GM12891 (cell line): ENCODE measurements around the gene DELE1.
"Not testable (repeated sequence)": the region's sequence is repeated elsewhere in the genome, so short reads cannot be mapped to it uniquely, and the experiment has no call there.

Experiments used
- DNase-seq: peaks from one replicate; pipeline ENCODE4 v3.0.0; 2011; ENCODE audit warnings: low spot score; ENCODE audit not compliant: insufficient read length
- FAIRE-seq: peaks from 2 replicates; lab custom pipeline; 2011; peaks lifted over from hg19 to GRCh38; lab: Jason Lieb, UNC
- PAX5 ChIP-seq: IDR thresholded peaks from 2 replicates; pipeline ENCODE4 v1.6.1; 2011; ENCODE audit warnings: low read length, moderate library complexity, mild to moderate bottlenecking; ENCODE audit not compliant: insufficient read depth, severe bottlenecking
- POLR2A ChIP-seq: IDR thresholded peaks from 2 replicates; pipeline ENCODE4 v1.6.1; 2011; ENCODE audit warnings: low read depth, low read length, control low read depth
- POLR2AphosphoS5 ChIP-seq: IDR thresholded peaks from 2 replicates; pipeline ENCODE4 v1.6.1; 2011; ENCODE audit warnings: low read depth, low read length, control low read depth
- POU2F2 ChIP-seq: IDR thresholded peaks from 2 replicates; pipeline ENCODE4 v1.6.1; 2011; ENCODE audit warnings: low read depth, mild to moderate bottlenecking, control low read depth, low read length, moderate library complexity
- SPI1 ChIP-seq: IDR thresholded peaks from 2 replicates; pipeline ENCODE4 v1.6.1; 2011; ENCODE audit warnings: low read depth, low read length, control low read depth
- TAF1 ChIP-seq: IDR thresholded peaks from 2 replicates; pipeline ENCODE4 v1.6.1; 2011; ENCODE audit warnings: low read depth, low read length, control low read depth

Gene DELE1

GRCh38 chr5:141919218-141920119 is 4.2 kb upstream of the DELE1 start:
- FAIRE-seq (no peak), DNase-seq (no peak)
- TF ChIP-seq TAF1 (no peak), POU2F2 (no peak), SPI1 (no peak), POLR2AphosphoS5 (no peak), POLR2A (no peak), PAX5 (no peak)

GRCh38 chr5:141920771-141921170 is 2.9 kb upstream of the DELE1 start:
- no peak for TF ChIP-seq POLR2AphosphoS5
- no peak for TF ChIP-seq POLR2A
- no peak for TF ChIP-seq SPI1
- no peak for TF ChIP-seq POU2F2
- no peak for TF ChIP-seq TAF1
- TF ChIP-seq PAX5: no peak
- no peak for DNase-seq
- no peak for FAIRE-seq

DNA sequence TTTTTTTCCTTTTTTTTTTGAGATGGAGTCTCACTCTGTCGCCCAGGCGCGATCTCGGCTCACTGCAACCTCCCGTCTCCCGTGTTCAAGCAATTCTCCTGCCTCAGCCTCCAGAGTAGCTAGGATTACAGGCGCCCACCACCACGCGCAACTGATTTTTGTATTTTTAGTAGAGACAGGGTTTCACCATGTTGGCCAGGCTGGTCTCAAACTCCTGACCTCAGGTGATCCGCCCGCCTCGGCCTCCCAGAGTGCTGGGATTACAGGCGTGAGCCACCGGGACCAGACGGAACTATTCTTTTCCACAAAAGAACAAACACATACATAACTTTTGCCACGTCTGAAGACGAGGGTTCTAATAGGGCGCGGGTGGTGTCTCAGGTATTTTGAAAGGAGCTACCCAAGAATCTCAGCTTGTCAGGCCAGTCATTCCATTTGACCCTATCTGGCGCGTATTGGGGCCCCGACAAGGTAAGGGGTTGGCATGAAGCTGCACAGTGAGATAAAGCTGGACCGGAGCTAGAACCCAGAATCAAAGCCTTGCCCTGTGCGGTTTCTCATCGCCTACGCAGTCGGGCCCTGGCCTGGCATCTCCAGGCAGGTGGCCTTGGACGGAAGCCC is 734 bp upstream of the DELE1 start:
- FAIRE-seq, DNase-seq: not testable (repeated sequence)

- no peak for DNase-seq
- TF ChIP-seq POLR2AphosphoS5 (no peak), POU2F2 (no peak), TAF1 (no peak), SPI1 (no peak), POLR2A (no peak), PAX5 (no peak)
- no peak for FAIRE-seq
Measured at GRCh38 chr5:141926434-141926833, 2.8 kb downstream of the DELE1 start.

GRCh38 chr5:141928051-141928450 is 4.4 kb downstream of the DELE1 start:
- FAIRE-seq: no peak
- DNase-seq: no peak
- no peak for TF ChIP-seq POLR2A
- TF ChIP-seq PAX5: no peak
- no peak for TF ChIP-seq POU2F2
- TF ChIP-seq SPI1: no peak
- no peak for TF ChIP-seq POLR2AphosphoS5
- no peak for TF ChIP-seq TAF1

DNA sequence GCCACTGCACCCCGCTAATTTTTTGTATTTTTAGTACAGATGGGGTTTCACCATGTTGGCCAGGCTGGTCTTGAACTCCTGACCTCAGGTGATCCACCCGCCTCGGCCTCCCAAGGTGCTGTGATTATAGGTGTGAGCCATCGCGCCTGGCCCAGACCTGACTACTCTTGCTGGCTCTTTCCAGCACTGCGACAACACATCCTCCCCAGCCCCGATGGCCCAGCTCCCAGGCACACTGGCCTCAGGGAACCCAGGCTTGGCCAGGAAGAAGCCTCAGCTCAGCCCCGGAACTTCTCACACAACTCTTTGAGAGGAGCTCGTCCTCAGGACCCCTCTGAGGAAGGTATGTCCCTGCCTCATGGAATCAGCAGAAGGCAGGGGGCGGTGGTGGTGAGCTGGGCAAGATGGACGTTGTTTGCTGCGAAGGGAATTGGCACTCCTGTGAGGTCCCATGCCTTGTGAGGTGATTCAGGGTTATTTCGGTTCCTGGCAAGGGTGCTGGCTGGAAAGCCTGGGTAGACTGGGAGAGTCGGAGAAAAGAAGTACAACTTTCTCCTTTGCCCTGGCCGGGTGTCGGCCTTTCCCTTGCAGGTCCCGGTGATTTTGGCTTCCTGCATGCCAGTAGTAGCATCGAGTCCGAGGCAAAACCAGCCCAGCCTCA is 5.9 kb downstream of the DELE1 start:
- no peak for DNase-seq
- FAIRE-seq: no peak
- no peak for TF ChIP-seq TAF1
- no peak for TF ChIP-seq POLR2AphosphoS5
- no peak for TF ChIP-seq POLR2A
- TF ChIP-seq POU2F2: no peak
- TF ChIP-seq PAX5: no peak
- no peak for TF ChIP-seq SPI1

DNA sequence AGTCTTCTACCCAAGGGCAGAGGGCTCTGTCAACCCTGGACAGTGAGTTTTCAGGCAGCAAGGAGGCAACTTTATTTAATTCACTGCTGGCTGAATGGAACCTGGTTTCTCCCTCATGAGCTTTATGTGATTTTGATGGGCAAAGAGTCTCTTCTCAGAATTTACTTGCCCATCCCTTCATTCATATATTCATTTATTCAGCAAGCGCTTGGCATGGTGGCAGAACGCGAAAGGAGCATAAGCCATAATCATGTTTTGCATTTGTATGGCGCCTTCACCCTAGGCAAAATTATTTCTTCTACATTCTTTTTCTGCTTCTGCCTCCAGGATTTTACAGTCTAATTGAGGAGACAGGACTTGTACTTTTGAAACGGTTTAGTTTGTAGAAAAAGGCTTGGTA is 8.0 kb downstream of the DELE1 start:
- FAIRE-seq: no peak

DNA sequence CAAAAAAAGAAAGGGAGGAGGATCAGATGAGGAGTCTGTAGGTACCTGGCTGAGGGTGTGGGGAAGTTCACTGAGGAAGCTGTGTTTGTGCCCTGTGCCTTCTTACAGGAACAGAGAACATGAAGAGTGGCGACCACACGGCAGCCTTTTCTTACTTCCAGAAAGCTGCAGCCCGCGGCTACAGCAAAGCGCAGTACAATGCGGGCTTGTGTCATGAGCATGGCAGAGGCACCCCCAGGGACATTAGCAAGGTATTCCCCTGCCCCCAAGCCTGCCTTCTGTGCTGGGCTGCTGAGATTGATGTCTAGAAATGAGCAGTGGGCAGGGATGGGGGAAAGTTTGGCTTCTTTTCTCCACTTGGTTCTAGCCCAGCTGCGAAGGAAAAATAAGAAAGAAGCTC is 9.5 kb downstream of the DELE1 start:
- TF ChIP-seq POU2F2: no peak
- TF ChIP-seq TAF1: no peak
- no peak for TF ChIP-seq POLR2A
- TF ChIP-seq PAX5: no peak
- no peak for TF ChIP-seq POLR2AphosphoS5
- no peak for TF ChIP-seq SPI1
- FAIRE-seq: no peak
- DNase-seq: no peak

More for the DNA sequence above, 8.0 kb downstream of the DELE1 start:
- TF ChIP-seq POLR2A (no peak), POLR2AphosphoS5 (no peak), SPI1 (no peak), POU2F2 (no peak), PAX5 (no peak), TAF1 (no peak)
- DNase-seq: no peak

GRCh38 chr5:141934099-141934844 is 10.6 kb downstream of the DELE1 start:
- TF ChIP-seq PAX5 (no peak), TAF1 (no peak), POLR2A (no peak), POLR2AphosphoS5 (no peak), POU2F2 (no peak), SPI1 (no peak)
- FAIRE-seq (no peak), DNase-seq (no peak)
